ENCODE data around the gene LCN15.
"Not testable (repeated sequence)": the region's sequence is repeated elsewhere in the genome, so short reads cannot be mapped to it uniquely, and the experiment has no call there.

Gene LCN15

GRCh38 chr9:136719195-136719880 lies 45.0 kb downstream of the LCN15 start:
- DNase-seq, result no peak

- DNase-seq, result no peak
These were observed 45.7 kb downstream of the LCN15 start for GRCh38 chr9:136718345-136719194.

DNA sequence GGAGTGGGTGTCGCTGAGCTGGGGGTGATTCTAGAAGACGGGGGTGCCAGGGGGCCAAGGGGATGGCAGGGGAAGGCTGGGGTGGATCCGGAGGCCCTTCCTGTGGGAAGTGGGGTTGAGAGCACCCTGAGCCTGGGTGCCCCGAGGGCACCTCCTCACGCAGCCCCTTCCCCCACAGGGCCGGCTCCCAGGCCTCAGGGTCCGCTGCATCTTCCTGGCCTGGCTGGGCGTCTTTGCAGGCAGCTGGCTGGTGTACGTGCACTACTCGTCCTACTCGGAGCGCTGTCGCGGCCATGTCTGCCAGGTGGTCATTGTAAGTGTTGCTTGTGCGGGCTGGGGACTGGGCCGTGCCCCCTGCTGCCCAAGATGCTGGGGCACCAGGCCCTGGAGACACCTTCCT lies 46.9 kb downstream of the LCN15 start:
- DNase-seq, result no peak

GRCh38 chr9:136714893-136715274 lies 49.4 kb downstream of the LCN15 start:
- DNase-seq, result no peak

DNA sequence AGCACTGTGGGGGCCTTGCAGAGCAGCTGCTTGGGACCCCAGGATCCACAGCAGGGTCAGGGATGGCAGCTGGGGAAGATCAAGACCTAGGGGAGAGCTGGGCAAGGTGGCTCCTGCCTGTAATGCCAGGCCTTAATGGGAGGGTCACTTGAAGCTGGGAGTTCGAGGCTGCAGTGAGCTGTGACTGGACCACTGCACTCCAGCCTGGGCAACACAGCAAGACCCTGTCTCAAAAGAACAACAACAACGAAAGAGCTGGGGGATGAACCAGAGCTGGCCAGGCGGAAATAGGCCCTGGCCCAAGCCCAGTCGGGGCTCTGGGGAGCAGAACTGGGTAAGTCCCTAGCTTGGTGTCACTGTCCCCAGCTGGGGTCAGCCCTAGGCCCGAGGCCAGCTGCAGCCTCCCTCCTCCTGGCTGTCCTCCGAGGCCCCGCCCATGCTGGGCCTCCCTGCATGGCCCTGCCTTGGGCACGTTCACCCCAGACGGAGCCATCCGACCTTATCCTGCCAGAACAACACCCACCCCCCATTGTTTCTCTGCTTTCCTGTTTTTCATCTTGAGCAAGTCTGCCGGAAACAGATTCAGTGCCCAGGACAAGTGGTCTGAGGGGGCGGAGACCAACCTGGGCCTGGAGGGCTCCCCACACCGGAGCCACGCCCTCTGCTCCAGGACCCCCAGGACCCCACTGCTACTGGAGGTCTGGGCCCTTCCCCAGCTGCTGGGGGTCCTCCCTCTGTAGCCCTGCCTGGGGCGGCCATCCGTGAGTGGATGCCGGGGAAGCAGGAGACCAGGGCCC lies 50.0 kb downstream of the LCN15 start:
- DNase-seq, result no peak

DNA sequence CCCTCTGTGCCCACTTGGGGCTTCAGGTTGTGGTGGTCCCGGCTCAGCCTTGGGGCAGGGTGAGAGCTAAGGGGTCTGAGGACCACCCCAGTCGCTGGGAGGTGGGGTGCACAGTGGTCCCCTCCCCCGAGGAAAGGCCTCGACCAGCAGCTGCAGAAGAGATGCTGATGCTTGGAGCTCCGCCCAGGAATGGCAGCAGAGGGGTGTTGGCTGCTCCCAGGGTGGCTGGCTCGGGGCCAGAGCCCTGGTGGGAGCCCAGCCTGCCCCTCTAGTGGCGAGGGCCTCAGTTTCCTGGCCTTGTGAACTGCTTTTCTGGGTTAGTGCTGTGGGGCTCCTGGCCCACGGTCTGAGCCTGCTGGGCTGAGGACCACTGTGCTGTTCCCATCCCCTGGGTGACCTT lies 50.8 kb downstream of the LCN15 start:
- DNase-seq, result no peak

GRCh38 chr9:136712690-136713544 lies 51.4 kb downstream of the LCN15 start:
- DNase-seq, result no peak

DNA sequence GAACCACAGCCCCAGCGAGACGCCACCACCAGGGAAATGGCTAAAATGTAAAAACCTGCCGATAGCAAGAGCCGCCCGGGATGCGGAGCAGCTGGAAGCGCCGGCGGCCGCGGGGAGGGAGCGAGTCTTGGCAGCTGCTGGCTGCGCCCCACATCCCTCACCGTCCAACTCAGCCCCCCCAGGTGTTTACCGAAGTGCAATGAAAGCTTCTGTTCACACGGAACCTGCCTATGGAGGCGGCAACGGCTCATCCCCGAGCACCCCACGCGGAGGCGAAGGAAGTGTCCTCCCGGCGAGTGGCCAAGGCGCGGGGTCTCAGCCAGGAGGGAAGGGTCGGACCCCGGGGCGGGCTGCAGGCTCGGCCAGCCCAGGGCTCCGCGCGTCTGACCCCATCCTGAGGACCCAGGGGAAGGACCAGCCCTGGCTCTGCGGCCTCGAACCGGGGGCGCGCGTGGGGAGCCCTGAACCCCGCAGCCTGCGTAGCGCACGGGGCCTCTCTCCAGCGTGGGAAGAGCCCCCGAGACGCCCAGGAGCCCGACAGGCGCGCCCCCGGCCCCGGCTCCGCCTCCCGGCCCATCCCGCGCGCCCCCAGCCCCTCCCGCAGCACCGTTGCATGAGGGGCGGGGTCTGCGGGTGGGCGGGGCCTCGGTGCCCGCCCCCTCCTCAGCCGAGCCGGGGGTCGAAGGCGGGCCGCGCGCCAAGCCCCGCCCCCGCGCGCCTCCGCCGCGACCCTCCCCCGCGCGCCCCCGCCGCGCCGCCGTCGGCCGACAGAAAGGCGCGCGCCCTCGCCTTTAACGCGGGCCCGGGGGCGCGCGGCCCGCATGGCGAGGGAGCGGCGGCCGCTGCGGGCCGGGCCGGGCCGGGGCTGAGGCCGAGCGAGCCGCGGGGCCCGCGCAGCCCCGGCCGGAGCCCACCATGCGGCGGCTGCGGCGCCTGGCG lies 52.3 kb downstream of the LCN15 start, which contains the start of gene DIPK1B:
DIPK1B (plus strand) TSS at position 822 of the 939 bp plus-strand sequence; CDS start at position 916, 94 bp downstream.
- no peak for DNase-seq

GRCh38 chr9:136711219-136711648 lies 53.1 kb downstream of the LCN15 start:
- not testable (repeated sequence) for DNase-seq

DNA sequence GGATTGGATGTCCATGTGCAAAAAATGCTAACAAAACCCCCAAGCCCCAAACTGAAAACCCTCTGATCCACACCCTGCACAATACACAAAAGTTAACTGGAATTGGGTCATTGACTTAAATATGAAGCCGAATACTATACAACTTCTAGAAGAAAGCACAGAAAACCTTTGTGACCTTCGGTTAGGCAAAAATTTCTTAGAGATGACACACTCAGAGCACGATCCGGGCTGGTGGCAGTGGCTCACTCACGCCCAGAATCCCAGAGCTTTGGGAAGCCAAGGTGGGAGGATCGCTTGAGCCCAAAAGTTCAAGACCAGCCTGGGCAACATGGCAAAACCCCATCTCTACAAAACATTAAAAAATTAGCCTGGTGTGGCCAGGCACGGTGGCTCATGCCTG lies 53.8 kb downstream of the LCN15 start:
- DNase-seq, result no peak

Measured in DMS79 (cell line).